Measurements from ENCODE around the gene SHANK1.

The SHANK1 gene

GRCh38 chr19:50670102-50670380 is 49.6 kb downstream of the SHANK1 start:
- Histone ChIP-seq H3K4me2 (ENCODE audit: low read depth, low read length, poor library complexity, severe bottlenecking) (no peak overlapping the region), H3F3A (ENCODE audit: low read depth) (no peaks in the 10 kb centered on the region), H2AFZ (ENCODE audit: low read length) (no peak overlapping the region), H3K36me3 (ENCODE audit: insufficient read depth, low read length) (no peaks in the 10 kb centered on the region), H3K9me2 (replicated peaks; ENCODE audit: low read depth, low read length) (no peaks in the 10 kb centered on the region), H3K9me3 (ENCODE audit: insufficient read depth, low read depth, low read length) (no peaks in the 10 kb centered on the region), H3K4me3 (ENCODE audit: low read length, poor library complexity, severe bottlenecking) (no peak overlapping the region), H3K79me2 (ENCODE audit: insufficient read depth, low read length) (no peaks in the 10 kb centered on the region), H3K9ac (ENCODE audit: low read depth, low read length, poor library complexity, severe bottlenecking) (no peak overlapping the region), H4K20me1 (ENCODE audit: insufficient read depth, low read length, poor library complexity, severe bottlenecking) (no peaks in the 10 kb centered on the region), H3K27me3 (ENCODE audit: insufficient read depth, low read length, poor library complexity, severe bottlenecking) (no peaks in the 10 kb centered on the region), H3K4me1 (ENCODE audit: insufficient read depth, low read length, poor library complexity, severe bottlenecking) (no peaks in the 10 kb centered on the region)
- TF ChIP-seq EZH2phosphoT487 (IDR thresholded peaks at IDR 0.05; ENCODE audit: borderline replicate concordance) = no peak
- TF ChIP-seq, protein P1, sequence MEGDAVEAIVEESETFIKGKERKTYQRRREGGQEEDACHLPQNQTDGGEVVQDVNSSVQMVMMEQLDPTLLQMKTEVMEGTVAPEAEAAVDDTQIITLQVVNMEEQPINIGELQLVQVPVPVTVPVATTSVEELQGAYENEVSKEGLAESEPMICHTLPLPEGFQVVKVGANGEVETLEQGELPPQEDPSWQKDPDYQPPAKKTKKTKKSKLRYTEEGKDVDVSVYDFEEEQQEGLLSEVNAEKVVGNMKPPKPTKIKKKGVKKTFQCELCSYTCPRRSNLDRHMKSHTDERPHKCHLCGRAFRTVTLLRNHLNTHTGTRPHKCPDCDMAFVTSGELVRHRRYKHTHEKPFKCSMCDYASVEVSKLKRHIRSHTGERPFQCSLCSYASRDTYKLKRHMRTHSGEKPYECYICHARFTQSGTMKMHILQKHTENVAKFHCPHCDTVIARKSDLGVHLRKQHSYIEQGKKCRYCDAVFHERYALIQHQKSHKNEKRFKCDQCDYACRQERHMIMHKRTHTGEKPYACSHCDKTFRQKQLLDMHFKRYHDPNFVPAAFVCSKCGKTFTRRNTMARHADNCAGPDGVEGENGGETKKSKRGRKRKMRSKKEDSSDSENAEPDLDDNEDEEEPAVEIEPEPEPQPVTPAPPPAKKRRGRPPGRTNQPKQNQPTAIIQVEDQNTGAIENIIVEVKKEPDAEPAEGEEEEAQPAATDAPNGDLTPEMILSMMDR (conservative IDR thresholded peaks at IDR 0.05; ENCODE audit: low read length) = no peak

GRCh38 chr19:50669302-50670101 is 50.1 kb downstream of the SHANK1 start:
- no peaks in the 10 kb centered on the region for H3K79me2 ChIP-seq (ENCODE audit: insufficient read depth, low read length)
- H3K36me3 ChIP-seq (ENCODE audit: insufficient read depth, low read length) = no peaks in the 10 kb centered on the region
- no peaks in the 10 kb centered on the region for H3K9me2 ChIP-seq (replicated peaks; ENCODE audit: low read depth, low read length)
- no peak overlapping the region for H3K9ac ChIP-seq (ENCODE audit: low read depth, low read length, poor library complexity, severe bottlenecking)
- no peaks in the 10 kb centered on the region for H4K20me1 ChIP-seq (ENCODE audit: insufficient read depth, low read length, poor library complexity, severe bottlenecking)
- TF ChIP-seq, protein P1 (conservative IDR thresholded peaks at IDR 0.05; ENCODE audit: low read length) = peak; percentile 81
- TF ChIP-seq EZH2phosphoT487 (IDR thresholded peaks at IDR 0.05; ENCODE audit: borderline replicate concordance) = no peak
- H3K9me3 ChIP-seq (ENCODE audit: insufficient read depth, low read depth, low read length) = no peaks in the 10 kb centered on the region
- no peaks in the 10 kb centered on the region for H3F3A ChIP-seq (ENCODE audit: low read depth)
- H3K4me3 ChIP-seq (ENCODE audit: low read length, poor library complexity, severe bottlenecking) = no peak overlapping the region
- H3K4me1 ChIP-seq (ENCODE audit: insufficient read depth, low read length, poor library complexity, severe bottlenecking) = no peaks in the 10 kb centered on the region
- H3K4me2 ChIP-seq (ENCODE audit: low read depth, low read length, poor library complexity, severe bottlenecking) = no peak overlapping the region
- no peaks in the 10 kb centered on the region for H3K27me3 ChIP-seq (ENCODE audit: insufficient read depth, low read length, poor library complexity, severe bottlenecking)
- no peak overlapping the region for H2AFZ ChIP-seq (ENCODE audit: low read length)

- H3K9me3 ChIP-seq (ENCODE audit: insufficient read depth, low read depth, low read length) = no peaks in the 10 kb centered on the region
- H3K4me2 ChIP-seq (ENCODE audit: low read depth, low read length, poor library complexity, severe bottlenecking) = no peak overlapping the region
- H3F3A ChIP-seq (ENCODE audit: low read depth) = no peaks in the 10 kb centered on the region
- H3K4me1 ChIP-seq (ENCODE audit: insufficient read depth, low read length, poor library complexity, severe bottlenecking) = no peaks in the 10 kb centered on the region
- no peaks in the 10 kb centered on the region for H3K27me3 ChIP-seq (ENCODE audit: insufficient read depth, low read length, poor library complexity, severe bottlenecking)
- no peak overlapping the region for H3K9ac ChIP-seq (ENCODE audit: low read depth, low read length, poor library complexity, severe bottlenecking)
- no peaks in the 10 kb centered on the region for H4K20me1 ChIP-seq (ENCODE audit: insufficient read depth, low read length, poor library complexity, severe bottlenecking)
- H3K36me3 ChIP-seq (ENCODE audit: insufficient read depth, low read length) = no peaks in the 10 kb centered on the region
- no peaks in the 10 kb centered on the region for H3K9me2 ChIP-seq (replicated peaks; ENCODE audit: low read depth, low read length)
- H3K79me2 ChIP-seq (ENCODE audit: insufficient read depth, low read length) = no peaks in the 10 kb centered on the region
- TF ChIP-seq EZH2phosphoT487 (IDR thresholded peaks at IDR 0.05; ENCODE audit: borderline replicate concordance) = no peak
- TF ChIP-seq, protein P1 (conservative IDR thresholded peaks at IDR 0.05; ENCODE audit: low read length) = no peak
- H3K4me3 ChIP-seq (ENCODE audit: low read length, poor library complexity, severe bottlenecking) = no peak overlapping the region
- no peak overlapping the region for H2AFZ ChIP-seq (ENCODE audit: low read length)
Observed at GRCh38 chr19:50668879-50669278, 50.7 kb downstream of the SHANK1 start.
